PC-3 (cell line): ENCODE results near the gene MTNR1B. TPM values are rescaled to one million over a fixed set of nuclear protein-coding genes. Genes with fewer than 3 reads are reported as not detected.

Experiments used
- ATAC-seq: fragments of 200-7000 bp; cut with Tn5 transposase; 2 replicates; pipeline ENCODE4 v1.9.1; 2020; ENCODE audit warnings: mild to moderate bottlenecking, moderate library complexity
- BruUV-seq: library from RNA; stranded (reverse); fragments of 400-500 nt; replicated peaks from 2 replicates; lab custom pipeline; 2021; lab: Mats Ljungman, UMichigan
- CTCF ChIA-PET: fragments of 300-600 bp; sonication (Branson Sonifier 250); formaldehyde crosslinking; loops from one replicate; lab custom pipeline; 2022; ENCODE audit warnings: antibody characterized with exemption; lab: Charles Lee
- POLR2A ChIA-PET: fragments of 300-600 bp; sonication (Branson Sonifier 250); formaldehyde crosslinking; loops from one replicate; lab custom pipeline; 2022; ENCODE audit warnings: antibody characterized with exemption; ENCODE audit not compliant: unreplicated experiment; lab: Charles Lee
- DNase-seq: peaks from one replicate; pipeline ENCODE4 v3.0.0-alpha.2; 2015
- H2AFZ ChIP-seq: fragments of 300-600 bp; sonication (generic); 2 replicates; pipeline ENCODE4 v1.6.0; 2016; ENCODE audit warnings: antibody characterized with exemption, low read length
- H3F3A ChIP-seq: fragments of 300-600 bp; sonication (generic); one replicate; pipeline ENCODE4 v1.6.0; 2017; ENCODE audit warnings: antibody characterized with exemption, low read length, control low read depth, mild to moderate bottlenecking; ENCODE audit not compliant: unreplicated experiment
- H3K27ac ChIP-seq: fragments of 300-600 bp; sonication (generic); 2 replicates; pipeline ENCODE4 v1.5.1; 2016; ENCODE audit warnings: mild to moderate bottlenecking, low read length
- H3K27me3 ChIP-seq: fragments of 300-600 bp; sonication (generic); 2 replicates; pipeline ENCODE4 v1.6.1; 2016; ENCODE audit warnings: low read length, mixed read lengths
- H3K36me3 ChIP-seq: fragments of 300-600 bp; sonication (generic); 2 replicates; pipeline ENCODE4 v1.6.1; 2016; ENCODE audit warnings: low read depth, mixed run types, low read length, mixed read lengths
- H3K4me1 ChIP-seq: fragments of 300-600 bp; sonication (generic); 2 replicates; pipeline ENCODE4 v1.5.1; 2016; ENCODE audit warnings: low read length; ENCODE audit not compliant: insufficient read depth
- H3K4me2 ChIP-seq: fragments of 300-600 bp; sonication (generic); 2 replicates; pipeline ENCODE4 v1.6.0; 2016; ENCODE audit warnings: low read length
- H3K4me3 ChIP-seq: fragments of 300-600 bp; sonication (generic); 2 replicates; pipeline ENCODE4 v1.5.1; 2016; ENCODE audit warnings: mild to moderate bottlenecking, low read length, mixed read lengths
- H3K79me2 ChIP-seq: fragments of 300-600 bp; sonication (generic); 2 replicates; pipeline ENCODE4 v1.6.1; 2017; ENCODE audit warnings: low read length, mixed read lengths
- H3K9ac ChIP-seq: fragments of 300-600 bp; sonication (generic); 2 replicates; pipeline ENCODE4 v1.6.0; 2016; ENCODE audit warnings: mild to moderate bottlenecking, low read length
- H3K9me2 ChIP-seq: fragments of 300-600 bp; sonication (generic); replicated peaks from 2 replicates; pipeline ENCODE4 v1.6.1; 2016; ENCODE audit warnings: mixed run types, low read length, mixed read lengths
- H3K9me3 ChIP-seq: fragments of 300-600 bp; sonication (generic); 2 replicates; pipeline ENCODE4 v1.6.1; 2016; ENCODE audit warnings: low read length, mixed read lengths
- H4K20me1 ChIP-seq: fragments of 300-600 bp; sonication (generic); 2 replicates; pipeline ENCODE4 v1.6.1; 2016; ENCODE audit warnings: low read length, mixed read lengths
- CTCF ChIP-seq: fragments of 300-600 bp; sonication (generic); conservative IDR thresholded peaks from 2 replicates; pipeline ENCODE4 v1.5.1; 2017; ENCODE audit warnings: antibody characterized with exemption, low read depth, mild to moderate bottlenecking, low read length
- EZH2 ChIP-seq: fragments of 300-600 bp; sonication (generic); IDR thresholded peaks from one replicate; pipeline ENCODE4 v1.6.1; 2017; ENCODE audit warnings: antibody characterized with exemption, mild to moderate bottlenecking, low read length; ENCODE audit not compliant: unreplicated experiment
- EZH2phosphoT487 ChIP-seq: fragments of 300-600 bp; sonication (generic); IDR thresholded peaks from 2 replicates; pipeline ENCODE4 v1.6.1; 2018; ENCODE audit warnings: mild to moderate bottlenecking, antibody characterized with exemption, low read length, borderline replicate concordance
- intact Hi-C: fragments of 100-400 bp; cut with micrococcal nuclease; formaldehyde crosslinking; loops from 2 replicates; pipeline ENCODE4 v1.9.0; 2023
- total RNA-seq: library from RNA; depleted of rRNA; stranded (reverse); fragments of >200 nt; gene quantifications from 2 replicates; pipeline ENCODE4 v1.2.3, GENCODE V29; 2014

Gene MTNR1B
- total RNA-seq, 1 experiment from 2014 or later, result not detected

- ATAC-seq (no peak), DNase-seq (no peak)
- no peak for TF ChIP-seq CTCF
- TF ChIP-seq EZH2, result no peak
- no peak for TF ChIP-seq EZH2phosphoT487
- Histone ChIP-seq H3K9me2 (no peaks in the 10 kb centered on the region), H2AFZ (no peak overlapping the region), H3K9me3 (no peaks in the 10 kb centered on the region), H3K9ac (no peak overlapping the region), H3K27ac (no peak overlapping the region), H3K36me3 (no peaks in the 10 kb centered on the region), H3K79me2 (no peaks in the 10 kb centered on the region), H3K4me3 (no peak overlapping the region), H4K20me1 (no peaks in the 10 kb centered on the region), H3K27me3 (peaks cover 40% of the 10 kb centered on the region), H3F3A (no peaks in the 10 kb centered on the region), H3K4me2 (no peak overlapping the region), H3K4me1 (no peaks in the 10 kb centered on the region)
- no TSS peak for BruUV-seq
- POLR2A ChIA-PET, result no interaction called here
- intact Hi-C loops, result no loop called here
- CTCF ChIA-PET, result no interaction called here
Measured at GRCh38 chr11:92955860-92956259, 13.6 kb upstream of the MTNR1B start.

- H3K36me3 ChIP-seq, result no peaks in the 10 kb centered on the region
- no peaks in the 10 kb centered on the region for H3K9me3 ChIP-seq
- ChIA-PET POLR2A (no interaction called here), CTCF (no interaction called here)
- H3K27me3 ChIP-seq, result peaks cover 20% of the 10 kb centered on the region; the same call in 1 of the 2 replicates
- H3K79me2 ChIP-seq, result no peaks in the 10 kb centered on the region
- no peaks in the 10 kb centered on the region for H3F3A ChIP-seq
- no peak overlapping the region for H3K4me3 ChIP-seq
- TF ChIP-seq CTCF (no peak), EZH2phosphoT487 (no peak), EZH2 (no peak)
- no peaks in the 10 kb centered on the region for H3K4me1 ChIP-seq
- no TSS peak for BruUV-seq
- H4K20me1 ChIP-seq, result no peaks in the 10 kb centered on the region
- no peak overlapping the region for H2AFZ ChIP-seq
- no peak for ATAC-seq
- no peak overlapping the region for H3K4me2 ChIP-seq
- H3K9ac ChIP-seq, result no peak overlapping the region
- intact Hi-C loops, result no loop called here
- no peak for DNase-seq
- H3K27ac ChIP-seq, result no peak overlapping the region
- no peaks in the 10 kb centered on the region for H3K9me2 ChIP-seq
Measured at GRCh38 chr11:92960886-92961285, 8.6 kb upstream of the MTNR1B start.

GRCh38 chr11:92962446-92962845 is 7.0 kb upstream of the MTNR1B start:
- no peaks in the 10 kb centered on the region for H3K4me1 ChIP-seq
- intact Hi-C loops, result no loop called here

More at GRCh38 chr11:92962446-92962845, 7.0 kb upstream of the MTNR1B start:
- DNase-seq (no peak), ATAC-seq (no peak)
- H3K9me2 ChIP-seq, result no peaks in the 10 kb centered on the region
- H3K4me3 ChIP-seq, result no peak overlapping the region
- no peak overlapping the region for H3K4me2 ChIP-seq
- H3K27me3 ChIP-seq, result peaks cover 25% of the 10 kb centered on the region; the same call in 1 of the 2 replicates
- H3K36me3 ChIP-seq, result no peaks in the 10 kb centered on the region
- BruUV-seq, result no TSS peak
- H3F3A ChIP-seq, result no peaks in the 10 kb centered on the region
- H3K9me3 ChIP-seq, result no peaks in the 10 kb centered on the region
- H4K20me1 ChIP-seq, result no peaks in the 10 kb centered on the region
- no peak overlapping the region for H3K9ac ChIP-seq
- H3K27ac ChIP-seq, result no peak overlapping the region
- ChIA-PET POLR2A (no interaction called here), CTCF (no interaction called here)
- H3K79me2 ChIP-seq, result no peaks in the 10 kb centered on the region
- no peak overlapping the region for H2AFZ ChIP-seq
- no peak for TF ChIP-seq EZH2phosphoT487
- no peak for TF ChIP-seq CTCF
- TF ChIP-seq EZH2, result no peak
